ENCODE data around the gene CAMKMT.

Gene CAMKMT

GRCh38 chr2:44752761-44753160 lies 391.0 kb downstream of the CAMKMT start:
- Histone ChIP-seq H3K79me2 (ENCODE audit: insufficient read depth, low read length) (no peaks in the 10 kb centered on the region), H3K9me2 (replicated peaks; ENCODE audit: insufficient read depth, low read length) (no peaks in the 10 kb centered on the region), H3K27me3 (ENCODE audit: low read length) (no peaks in the 10 kb centered on the region), H3F3A (ENCODE audit: insufficient read depth) (no peaks in the 10 kb centered on the region), H2AFZ (ENCODE audit: low read depth, low read length, severe bottlenecking) (no peak overlapping the region), H4K20me1 (ENCODE audit: low read depth, low read length) (no peaks in the 10 kb centered on the region), H3K4me2 (ENCODE audit: low read depth, low read length, poor library complexity, severe bottlenecking) (no peak overlapping the region), H3K4me3 (ENCODE audit: insufficient read depth, low read length, poor library complexity, severe bottlenecking) (no peak overlapping the region), H3K36me3 (ENCODE audit: low read length) (no peaks in the 10 kb centered on the region), H3K9me3 (ENCODE audit: insufficient read depth, low read length) (no peaks in the 10 kb centered on the region), H3K27ac (ENCODE audit: low read depth, low read length) (no peak overlapping the region), H3K9ac (ENCODE audit: low read length) (no peak overlapping the region)
- TF ChIP-seq, protein P1, sequence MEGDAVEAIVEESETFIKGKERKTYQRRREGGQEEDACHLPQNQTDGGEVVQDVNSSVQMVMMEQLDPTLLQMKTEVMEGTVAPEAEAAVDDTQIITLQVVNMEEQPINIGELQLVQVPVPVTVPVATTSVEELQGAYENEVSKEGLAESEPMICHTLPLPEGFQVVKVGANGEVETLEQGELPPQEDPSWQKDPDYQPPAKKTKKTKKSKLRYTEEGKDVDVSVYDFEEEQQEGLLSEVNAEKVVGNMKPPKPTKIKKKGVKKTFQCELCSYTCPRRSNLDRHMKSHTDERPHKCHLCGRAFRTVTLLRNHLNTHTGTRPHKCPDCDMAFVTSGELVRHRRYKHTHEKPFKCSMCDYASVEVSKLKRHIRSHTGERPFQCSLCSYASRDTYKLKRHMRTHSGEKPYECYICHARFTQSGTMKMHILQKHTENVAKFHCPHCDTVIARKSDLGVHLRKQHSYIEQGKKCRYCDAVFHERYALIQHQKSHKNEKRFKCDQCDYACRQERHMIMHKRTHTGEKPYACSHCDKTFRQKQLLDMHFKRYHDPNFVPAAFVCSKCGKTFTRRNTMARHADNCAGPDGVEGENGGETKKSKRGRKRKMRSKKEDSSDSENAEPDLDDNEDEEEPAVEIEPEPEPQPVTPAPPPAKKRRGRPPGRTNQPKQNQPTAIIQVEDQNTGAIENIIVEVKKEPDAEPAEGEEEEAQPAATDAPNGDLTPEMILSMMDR (IDR thresholded peaks at IDR 0.05; ENCODE audit: insufficient read depth, low read length, poor library complexity, severe bottlenecking) = no peak
- no peak for TF ChIP-seq EZH2phosphoT487 (conservative IDR thresholded peaks at IDR 0.05; ENCODE audit: low read length)

- no peaks in the 10 kb centered on the region for H3F3A ChIP-seq (ENCODE audit: insufficient read depth)
- H4K20me1 ChIP-seq (ENCODE audit: low read depth, low read length) = no peaks in the 10 kb centered on the region
- no peak overlapping the region for H3K4me2 ChIP-seq (ENCODE audit: low read depth, low read length, poor library complexity, severe bottlenecking)
- no peaks in the 10 kb centered on the region for H3K27me3 ChIP-seq (ENCODE audit: low read length)
- H3K79me2 ChIP-seq (ENCODE audit: insufficient read depth, low read length) = no peaks in the 10 kb centered on the region
- H3K4me3 ChIP-seq (ENCODE audit: insufficient read depth, low read length, poor library complexity, severe bottlenecking) = no peak overlapping the region
- H3K36me3 ChIP-seq (ENCODE audit: low read length) = no peaks in the 10 kb centered on the region
- H3K9me2 ChIP-seq (replicated peaks; ENCODE audit: insufficient read depth, low read length) = no peaks in the 10 kb centered on the region
- no peak for TF ChIP-seq EZH2phosphoT487 (conservative IDR thresholded peaks at IDR 0.05; ENCODE audit: low read length)
- TF ChIP-seq, protein P1 (IDR thresholded peaks at IDR 0.05; ENCODE audit: insufficient read depth, low read length, poor library complexity, severe bottlenecking) = no peak
- H3K27ac ChIP-seq (ENCODE audit: low read depth, low read length) = no peak overlapping the region
- no peak overlapping the region for H2AFZ ChIP-seq (ENCODE audit: low read depth, low read length, severe bottlenecking)
- no peaks in the 10 kb centered on the region for H3K9me3 ChIP-seq (ENCODE audit: insufficient read depth, low read length)
- no peak overlapping the region for H3K9ac ChIP-seq (ENCODE audit: low read length)
These were observed 392.0 kb downstream of the CAMKMT start for GRCh38 chr2:44753552-44754285.

- Histone ChIP-seq H2AFZ (ENCODE audit: low read depth, low read length, severe bottlenecking) (no peak overlapping the region), H3K9me2 (replicated peaks; ENCODE audit: insufficient read depth, low read length) (no peaks in the 10 kb centered on the region), H3K9ac (ENCODE audit: low read length) (no peak overlapping the region), H3K36me3 (ENCODE audit: low read length) (no peaks in the 10 kb centered on the region), H3K27ac (ENCODE audit: low read depth, low read length) (no peak overlapping the region), H3K79me2 (ENCODE audit: insufficient read depth, low read length) (no peaks in the 10 kb centered on the region), H3K9me3 (ENCODE audit: insufficient read depth, low read length) (no peaks in the 10 kb centered on the region), H4K20me1 (ENCODE audit: low read depth, low read length) (no peaks in the 10 kb centered on the region), H3K27me3 (ENCODE audit: low read length) (no peaks in the 10 kb centered on the region), H3F3A (ENCODE audit: insufficient read depth) (no peaks in the 10 kb centered on the region), H3K4me3 (ENCODE audit: insufficient read depth, low read length, poor library complexity, severe bottlenecking) (no peak overlapping the region), H3K4me2 (ENCODE audit: low read depth, low read length, poor library complexity, severe bottlenecking) (no peak overlapping the region)
- TF ChIP-seq EZH2phosphoT487 (conservative IDR thresholded peaks at IDR 0.05; ENCODE audit: low read length) = no peak
- TF ChIP-seq, protein P1 (IDR thresholded peaks at IDR 0.05; ENCODE audit: insufficient read depth, low read length, poor library complexity, severe bottlenecking) = no peak
These were observed 396.8 kb downstream of the CAMKMT start for GRCh38 chr2:44758591-44758990.
